ENCODE data around the gene CPN2. TPM values are rescaled to one million over a fixed set of nuclear protein-coding genes. Genes with fewer than 3 reads are reported as not detected.

CPN2 gene
- total RNA-seq, 1 experiment from 2014 or later, result not detected

- Histone ChIP-seq H3K23ac (ENCODE audit: insufficient read length, low read depth, low read length) (no peak overlapping the region), H2AK5ac (ENCODE audit: insufficient read length, low read length) (no peak overlapping the region), H2BK15ac (ENCODE audit: low read depth, low read length) (0 out of 2 replicates have a peak overlapping the region, but pooled peaks have one; percentile 26), H3K4ac (ENCODE audit: low read depth, low read length) (no peak overlapping the region), H2BK5ac (ENCODE audit: insufficient read length, low read length) (no peak overlapping the region), H3K9me3 (ENCODE audit: control insufficient read depth, low read depth, low read length) (no peaks in the 10 kb centered on the region), H3K79me1 (ENCODE audit: insufficient read depth, low read depth, low read length, poor library complexity, severe bottlenecking) (no peaks in the 10 kb centered on the region), H3K23me2 (ENCODE audit: insufficient read length, low read depth, low read length, poor library complexity, severe bottlenecking) (peaks cover 8% of the 10 kb centered on the region), H3K27me3 (ENCODE audit: insufficient read depth, low read length) (no peaks in the 10 kb centered on the region), H4K5ac (ENCODE audit: insufficient read length, low read depth, low read length) (no peak overlapping the region), H3K4me2 (ENCODE audit: insufficient read depth, insufficient read length, low read length) (no peak overlapping the region), H2BK12ac (ENCODE audit: insufficient read length, low read depth, low read length) (no peak overlapping the region), H3T11ph (ENCODE audit: low read length) (no peak overlapping the region), H2BK20ac (ENCODE audit: low read depth, low read length, poor library complexity, severe bottlenecking) (no peak overlapping the region), H4K8ac (replicated peaks; ENCODE audit: insufficient read length, low read depth, low read length) (no peak overlapping the region), H3K14ac (ENCODE audit: insufficient read depth, low read length) (no peak overlapping the region), H3K4me1 (ENCODE audit: insufficient read depth, low read length) (0 out of 2 replicates have a peak, but pooled peaks cover 2% of the 10 kb centered on the region), H2AFZ (ENCODE audit: low read length) (no peak overlapping the region), H3K9ac (ENCODE audit: extremely low read depth, insufficient read length, low read length) (no peak overlapping the region), H4K91ac (ENCODE audit: insufficient read length, low read depth, low read length) (no peak overlapping the region), H3K56ac (ENCODE audit: insufficient read length, low read depth, low read length) (no peak overlapping the region), H3K27ac (ENCODE audit: insufficient read length, low read depth, low read length) (no peak overlapping the region), H3K79me2 (ENCODE audit: insufficient read depth, low read length) (no peaks in the 10 kb centered on the region), H3K18ac (ENCODE audit: insufficient read length, low read depth, low read length) (peak overlapping the region; percentile 18), H4K20me1 (ENCODE audit: control insufficient read depth, insufficient read depth, insufficient read length) (no peaks in the 10 kb centered on the region), H2BK120ac (ENCODE audit: low read depth, low read length, poor library complexity, severe bottlenecking) (no peak overlapping the region)
- Mint-ChIP-seq H3K4me3 (no peak overlapping the region), H3K27ac (peak overlapping the region in 2 of 3 experiments; percentile 24 to 82; a peak in 2 of 7 replicates), H3K9me3 (no peaks in the 10 kb centered on the region), H3K36me3 (ENCODE audit: insufficient read depth in 1 of 3, low read depth in 3 of 3) (peaks cover 0 to under 1% (median 0%) of the 10 kb centered on the region in 3 experiments; a peak in 1 of 7 replicates), H3K4me1 (peaks cover 29 to 39% of the 10 kb centered on the region in 2 experiments), H3K27me3 (ENCODE audit: low read depth) (peaks cover 7% of the 10 kb centered on the region)
- DNase-seq, result peak; percentile 91
- no CpG with 5 or more reads among the region's 13 CpGs for WGBS (ENCODE audit: extremely low coverage, insufficient read length, low lambda C conversion rate)
- peak; percentile 48 for TF ChIP-seq CTCF (conservative IDR thresholded peaks at IDR 0.05)
Measured at GRCh38 chr3:194300382-194300758, 50.8 kb downstream of the CPN2 start.

All from H9 (cell line).